Occipital lobe (tissue), 3 donors: ENCODE data around the gene TMOD2. TPM values are rescaled to one million over a fixed set of nuclear protein-coding genes. Genes with fewer than 3 reads are reported as not detected.

Experiments
- DNase-seq: peaks from one replicate; lab custom pipeline; 2025; lab: John Stamatoyannopoulos, UW
- small RNA-seq: library from RNA; depleted of rRNA; stranded (forward); fragments of <200 nt; gene quantifications from one replicate; pipeline ENCODE3, GENCODE V24; 2014
- total RNA-seq: library from RNA; depleted of rRNA; stranded (reverse); fragments of >200 nt; gene quantifications from one replicate; pipeline ENCODE4 v1.2.3, GENCODE V29; 2014

TMOD2 gene
- total RNA-seq, 1 donor from 2014 or later, result 241 TPM

GRCh38 chr15:51849860-51850259, 98.5 kb downstream of the TMOD2 start:
- DNase-seq, result no peak

DNA sequence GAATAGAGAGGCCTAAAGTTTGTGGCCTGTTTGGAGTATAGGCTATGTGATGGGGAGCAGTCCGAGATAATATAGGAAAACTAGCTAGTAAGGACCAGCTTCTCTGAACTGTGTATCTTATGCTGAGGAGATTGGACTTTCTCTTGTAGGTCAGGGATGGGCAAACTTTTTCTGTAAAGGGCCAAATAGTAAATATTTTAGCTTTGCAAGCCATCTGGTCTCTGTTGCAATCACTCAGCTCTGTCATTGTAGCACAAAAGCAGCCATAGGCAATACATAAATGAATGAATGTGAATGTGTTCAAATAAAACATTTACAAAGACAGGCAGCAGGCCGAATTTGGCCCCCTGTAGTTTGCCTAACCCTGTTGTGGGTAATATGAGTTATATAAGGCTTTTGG, 102.6 kb downstream of the TMOD2 start:
- DNase-seq, result no peak

DNA sequence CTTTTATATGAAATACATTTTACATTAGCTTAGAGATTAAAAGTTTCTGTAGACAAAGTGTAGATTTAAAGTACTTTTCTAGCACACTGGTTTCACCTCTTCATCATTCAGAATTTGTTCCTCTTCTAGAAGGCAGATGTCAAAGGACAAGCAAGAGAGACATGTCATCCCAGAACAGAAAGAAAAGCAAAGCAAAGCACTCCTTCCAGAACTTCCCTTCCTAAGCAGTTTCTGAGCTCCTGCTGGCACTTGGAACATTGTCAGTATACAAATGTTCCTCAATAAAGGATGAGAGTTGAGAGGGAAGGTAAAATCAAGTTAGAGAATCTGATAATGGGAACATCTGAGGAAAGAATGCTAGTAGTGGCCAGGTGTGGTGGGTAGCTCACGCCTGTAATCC, 104.2 kb downstream of the TMOD2 start:
- DNase-seq, result no peak

DNA sequence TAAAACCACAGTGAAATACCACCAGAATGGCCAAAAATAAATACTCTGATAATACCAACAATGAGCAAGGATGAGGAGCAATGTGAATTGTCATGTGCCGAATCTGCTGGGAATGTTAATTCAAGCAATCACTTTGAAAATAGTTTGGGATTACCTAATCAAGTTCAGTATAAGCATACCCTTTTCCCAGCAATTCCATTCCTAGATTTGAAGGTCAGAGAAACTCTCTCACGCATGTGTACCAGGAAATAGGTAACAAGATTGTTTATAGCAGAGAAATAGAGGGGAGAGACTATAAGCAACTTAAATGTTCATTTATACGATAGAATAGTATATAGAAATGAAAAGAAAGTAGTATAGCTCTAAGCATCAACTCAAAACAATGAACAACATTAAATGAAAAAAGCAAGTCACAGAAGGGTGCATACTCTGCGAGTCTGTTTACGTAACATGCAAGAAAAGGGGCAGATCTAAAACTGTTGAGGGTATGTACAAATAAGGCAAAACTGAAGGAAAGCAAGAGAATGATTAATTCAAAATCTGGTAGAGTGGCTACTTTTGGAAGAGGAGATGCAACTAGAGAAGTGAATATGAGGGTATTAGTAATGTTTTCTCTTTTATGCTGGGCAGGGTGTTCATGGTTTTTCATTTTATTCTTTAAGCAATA, 105.5 kb downstream of the TMOD2 start:
- DNase-seq, result no peak

GRCh38 chr15:51861557-51862359, 110.4 kb downstream of the TMOD2 start:
- no peak for DNase-seq

GRCh38 chr15:51863131-51863530, 111.7 kb downstream of the TMOD2 start:
- DNase-seq, result no peak

DNA sequence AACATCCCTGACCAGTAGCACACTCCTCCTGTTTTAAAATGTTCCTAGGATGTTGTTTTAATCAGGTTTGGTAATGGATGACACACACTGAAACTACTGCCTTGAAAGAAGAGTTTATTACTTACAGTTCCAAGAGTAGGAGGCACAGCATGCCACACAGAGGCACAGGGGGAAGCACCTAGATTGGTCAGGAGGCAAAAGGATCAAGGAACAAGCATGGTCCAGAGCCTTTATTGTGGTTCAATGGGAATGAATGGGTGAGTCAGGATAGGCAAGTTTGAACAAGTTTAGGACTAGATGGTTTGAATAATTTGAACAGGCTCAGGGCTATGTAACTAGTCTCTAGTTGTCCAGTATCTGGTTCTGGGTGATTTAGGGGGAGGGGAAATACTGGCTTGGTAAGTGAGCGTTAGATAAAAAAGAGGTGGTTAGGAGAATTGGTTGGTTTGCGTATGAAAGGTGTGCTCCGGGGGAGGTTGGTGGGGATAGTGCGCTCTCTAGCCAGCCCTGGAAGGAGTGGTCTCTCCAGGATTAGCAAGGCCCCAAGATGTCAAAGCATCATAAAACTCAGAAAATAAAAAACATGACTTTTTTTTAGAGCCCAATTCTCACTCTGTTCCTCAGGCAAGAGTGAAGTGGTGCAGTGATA, 113.1 kb downstream of the TMOD2 start:
- no peak for DNase-seq

- DNase-seq, result no peak
Observed at GRCh38 chr15:51865317-51865716, 113.9 kb downstream of the TMOD2 start.

Small RNAs within 50 kb of the gene (small RNA-seq; reads per million reads assigned to genes)
- gene AC090971.5, result not detected
- gene RF00017, result not detected

Other genes starting within 250 kb of the TMOD2 start
- 148 TPM for gene DMXL2, start 128.8 kb upstream of the TMOD2 start, total RNA-seq
- gene SCG3, start 70.1 kb upstream of the TMOD2 start, total RNA-seq, result 30.6 TPM
- 21.8 TPM for gene LYSMD2, start 13.9 kb upstream of the TMOD2 start, total RNA-seq
- 81.7 TPM for gene TMOD3, start 78.1 kb downstream of the TMOD2 start, total RNA-seq
- gene LEO1, start 220.2 kb downstream of the TMOD2 start, total RNA-seq, result 42.1 TPM